Tibial nerve (tissue), 4 donors: Measurements from ENCODE around the gene ZNF407.

ENCODE experiments used
- CTCF ChIP-seq, 5 experiments: fragments of 200-600 bp in 3 of 5; fragments of 450-650 bp in 2 of 5; sonication (generic) in 3 of 5; IDR thresholded peaks; one replicate each; pipeline ENCODE4 v1.5.1; 2016 to 2019; ENCODE audit warnings: antibody characterized with exemption in 5 of 5, mild to moderate bottlenecking in 3 of 5, moderate library complexity in 2 of 5
- EP300 ChIP-seq, 2 donors: sonication (generic); formaldehyde crosslinking; IDR thresholded peaks; one replicate each; pipeline ENCODE4 v1.6.1; 2017; ENCODE audit warnings: antibody characterized with exemption in 2 of 2, mild to moderate bottlenecking in 1 of 2
- POLR2A ChIP-seq, 2 donors: fragments of 450-650 bp; IDR thresholded peaks; one replicate each; pipeline ENCODE4 v1.6.1; 2017; ENCODE audit warnings: antibody characterized with exemption in 2 of 2, mild to moderate bottlenecking in 2 of 2, moderate library complexity in 2 of 2

- TF ChIP-seq POLR2A (IDR thresholded peaks at IDR 0.05) (no peak), CTCF (IDR thresholded peaks at IDR 0.05) (no peak), EP300 (IDR thresholded peaks at IDR 0.05) (no peak)
Observed at GRCh38 chr18:74558096-74558495, 39.6 kb upstream of the ZNF407 start.
